ENCODE data around the gene TMEM97.

- no peak for TF ChIP-seq CTCF (IDR thresholded peaks at IDR 0.05)
- no peak for TF ChIP-seq EZH2phosphoT487 (IDR thresholded peaks at IDR 0.05)
These were observed 8.1 kb downstream of the TMEM97 start for GRCh38 chr17:28327031-28327607.
